Uterus (tissue), 2 donors: ENCODE measurements around the gene CARD11.

Experiments
- POLR2A ChIP-seq, 2 donors: fragments of 450-650 bp; IDR thresholded peaks; one replicate each; pipeline ENCODE4 v1.6.1; 2016; ENCODE audit warnings: antibody characterized with exemption in 2 of 2, mild to moderate bottlenecking in 1 of 2, moderate library complexity in 1 of 2
- TF ChIP-seq, protein P1 (sequence below), 4 experiments: fragments of 200-600 bp in 2 of 4; fragments of 450-650 bp in 2 of 4; sonication (generic) in 2 of 4; IDR thresholded peaks; one replicate each; pipeline ENCODE4 v1.5.1; 2016 to 2019; ENCODE audit warnings: antibody characterized with exemption in 4 of 4, mild to moderate bottlenecking in 2 of 4, moderate library complexity in 1 of 4

DNA sequence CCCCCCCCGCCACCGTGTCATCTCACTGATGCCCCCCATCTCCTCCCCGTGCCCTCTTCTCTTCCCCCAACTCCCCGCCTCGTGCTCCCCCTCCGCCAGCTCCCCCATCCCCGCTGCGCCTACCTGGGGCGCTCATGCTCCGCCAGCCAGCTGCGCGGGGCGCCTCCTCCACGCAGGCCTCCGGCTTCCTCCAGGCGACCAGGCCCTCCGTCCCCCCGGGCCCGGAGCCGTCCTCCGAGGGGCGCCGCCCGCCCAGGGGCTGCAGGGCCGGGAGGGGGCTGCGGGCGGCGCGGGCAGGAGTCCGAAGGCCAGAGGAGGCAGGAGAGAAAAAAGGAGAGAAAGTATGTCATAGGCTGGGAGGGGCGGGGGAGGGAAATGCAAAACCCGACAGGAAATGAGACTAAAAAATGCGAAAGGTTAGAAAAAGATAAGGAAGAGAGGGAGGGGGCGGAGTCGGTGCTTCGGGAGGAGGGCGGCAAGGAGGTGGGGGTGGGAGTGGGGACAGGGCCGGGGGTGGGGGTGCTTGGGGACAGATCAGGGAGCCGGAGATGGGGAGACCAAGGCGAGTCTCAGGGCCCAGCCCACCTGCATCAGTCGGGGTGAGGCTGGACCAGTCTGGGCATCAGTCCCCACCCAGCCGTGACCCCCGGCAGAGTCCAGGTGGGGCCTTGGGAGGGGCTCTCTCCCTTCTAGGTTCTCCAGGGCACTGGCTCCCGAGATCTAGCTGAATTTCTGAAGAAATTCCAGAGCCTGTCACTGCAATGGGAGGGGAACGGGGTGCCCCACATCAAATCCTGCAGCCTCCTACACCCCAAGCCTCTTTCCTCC, at the start of gene CARD11:
- TF ChIP-seq, protein P1, sequence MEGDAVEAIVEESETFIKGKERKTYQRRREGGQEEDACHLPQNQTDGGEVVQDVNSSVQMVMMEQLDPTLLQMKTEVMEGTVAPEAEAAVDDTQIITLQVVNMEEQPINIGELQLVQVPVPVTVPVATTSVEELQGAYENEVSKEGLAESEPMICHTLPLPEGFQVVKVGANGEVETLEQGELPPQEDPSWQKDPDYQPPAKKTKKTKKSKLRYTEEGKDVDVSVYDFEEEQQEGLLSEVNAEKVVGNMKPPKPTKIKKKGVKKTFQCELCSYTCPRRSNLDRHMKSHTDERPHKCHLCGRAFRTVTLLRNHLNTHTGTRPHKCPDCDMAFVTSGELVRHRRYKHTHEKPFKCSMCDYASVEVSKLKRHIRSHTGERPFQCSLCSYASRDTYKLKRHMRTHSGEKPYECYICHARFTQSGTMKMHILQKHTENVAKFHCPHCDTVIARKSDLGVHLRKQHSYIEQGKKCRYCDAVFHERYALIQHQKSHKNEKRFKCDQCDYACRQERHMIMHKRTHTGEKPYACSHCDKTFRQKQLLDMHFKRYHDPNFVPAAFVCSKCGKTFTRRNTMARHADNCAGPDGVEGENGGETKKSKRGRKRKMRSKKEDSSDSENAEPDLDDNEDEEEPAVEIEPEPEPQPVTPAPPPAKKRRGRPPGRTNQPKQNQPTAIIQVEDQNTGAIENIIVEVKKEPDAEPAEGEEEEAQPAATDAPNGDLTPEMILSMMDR (IDR thresholded peaks at IDR 0.05), result no peak
- no peak for TF ChIP-seq POLR2A (IDR thresholded peaks at IDR 0.05)
